HEK293 (cell line): ENCODE measurements around the gene TESK1.
"Not testable (repeated sequence)": the region's sequence is repeated elsewhere in the genome, so short reads cannot be mapped to it uniquely, and the experiment has no call there.

Experiments used
- CTCF ChIA-PET: fragments of 350-600 bp; formaldehyde crosslinking; extraction: SDS; loops from one replicate; lab custom pipeline; 2021; ENCODE audit warnings: antibody characterized with exemption; lab: Yijun Ruan, JAX
- POLR2A ChIA-PET: fragments of 300-600 bp; formaldehyde crosslinking; extraction: SDS; loops from one replicate; lab custom pipeline; 2020; ENCODE audit warnings: antibody characterized with exemption, inconsistent platforms; lab: Yijun Ruan, JAX
- H3K27ac ChIP-seq: fragments of 200-500 bp; sonication (Bioruptor generic); 2 replicates; pipeline ENCODE4 v1.5.1; 2014; ENCODE audit warnings: low read depth, low read length, control low read depth, inconsistent platforms; ENCODE audit errors: extremely low read depth
- H3K36me3 ChIP-seq, 2 experiments: fragments of 200-500 bp in 1 of 2; sonication (Bioruptor generic) in 1 of 2; 1 replicate in 1 of 2; 2 replicates in 1 of 2; pipeline ENCODE4 v1.5.1; 2014 to 2017; ENCODE audit warnings: inconsistent platforms in 2 of 2, low read length in 2 of 2; ENCODE audit not compliant: control insufficient read depth in 2 of 2, insufficient read depth in 1 of 2
- H3K4me1 ChIP-seq: fragments of 200-500 bp; sonication (Bioruptor generic); 2 replicates; pipeline ENCODE4 v1.5.1; 2014; ENCODE audit warnings: mild to moderate bottlenecking, low read length, inconsistent platforms; ENCODE audit not compliant: control insufficient read depth, insufficient read depth
- H3K4me3 ChIP-seq: 2 replicates; pipeline ENCODE4 v1.5.1; 2011; ENCODE audit warnings: low read depth, mild to moderate bottlenecking, control low read depth, low read length, moderate library complexity
- H3K9me3 ChIP-seq: fragments of 200-500 bp; sonication (Bioruptor generic); 2 replicates; pipeline ENCODE4 v1.5.1; 2014; ENCODE audit warnings: low read depth, low read length, inconsistent platforms; ENCODE audit not compliant: control insufficient read depth, insufficient read depth
- SALL2 ChIP-seq: fragments of 450-650 bp; formaldehyde crosslinking; IDR thresholded peaks from 2 replicates; pipeline ENCODE4 v1.5.0; 2017; ENCODE audit warnings: missing biosample characterization, mild to moderate bottlenecking, missing genetic modification characterization, borderline replicate concordance
- SETDB1 ChIP-seq: IDR thresholded peaks from one replicate; pipeline ENCODE4 v1.6.1; 2017; ENCODE audit warnings: mild to moderate bottlenecking, low read length, moderate library complexity, mixed read lengths; ENCODE audit not compliant: insufficient read length
- TRIM28 ChIP-seq: IDR thresholded peaks from 2 replicates; pipeline ENCODE4 v1.6.1; 2011; ENCODE audit warnings: low read length, control low read depth, borderline replicate concordance
- ZFP37 ChIP-seq: fragments of 450-650 bp; formaldehyde crosslinking; IDR thresholded peaks from 2 replicates; pipeline ENCODE4 v1.5.1; 2016; ENCODE audit warnings: missing biosample characterization, missing genetic modification characterization
- ZFP41 ChIP-seq: fragments of 450-650 bp; formaldehyde crosslinking; IDR thresholded peaks from 2 replicates; pipeline ENCODE4 v1.5.1; 2016; ENCODE audit warnings: missing biosample characterization, missing genetic modification characterization, borderline replicate concordance
- ZNF138 ChIP-seq: fragments of 450-650 bp; formaldehyde crosslinking; IDR thresholded peaks from 2 replicates; pipeline ENCODE4 v1.5.1; 2016; ENCODE audit warnings: missing biosample characterization, missing genetic modification characterization, borderline replicate concordance
- ZNF175 ChIP-seq: fragments of 450-650 bp; formaldehyde crosslinking; IDR thresholded peaks from 2 replicates; pipeline ENCODE4 v1.5.1; 2016; ENCODE audit warnings: missing biosample characterization, missing genetic modification characterization
- ZNF19 ChIP-seq: fragments of 450-650 bp; formaldehyde crosslinking; IDR thresholded peaks from 2 replicates; pipeline ENCODE4; 2016; ENCODE audit warnings: missing biosample characterization, missing genetic modification characterization, low read depth
- ZNF311 ChIP-seq: fragments of 450-650 bp; formaldehyde crosslinking; IDR thresholded peaks from 2 replicates; pipeline ENCODE4 v1.5.1; 2017; ENCODE audit warnings: missing biosample characterization, missing genetic modification characterization, borderline replicate concordance
- ZNF341 ChIP-seq: fragments of 450-650 bp; formaldehyde crosslinking; IDR thresholded peaks from 2 replicates; pipeline ENCODE4; 2016; ENCODE audit warnings: low read depth, missing biosample characterization, missing genetic modification characterization
- ZNF394 ChIP-seq: fragments of 450-650 bp; formaldehyde crosslinking; IDR thresholded peaks from 2 replicates; pipeline ENCODE4 v1.5.1; 2016; ENCODE audit warnings: missing biosample characterization, missing genetic modification characterization, mild to moderate bottlenecking, moderate library complexity, borderline replicate concordance
- ZNF510 ChIP-seq: fragments of 450-650 bp; formaldehyde crosslinking; IDR thresholded peaks from 2 replicates; pipeline ENCODE4 v1.5.1; 2018; ENCODE audit warnings: mild to moderate bottlenecking, missing genetic modification characterization, missing biosample characterization; ENCODE audit not compliant: insufficient replicate concordance
- ZNF548 ChIP-seq: fragments of 450-650 bp; formaldehyde crosslinking; IDR thresholded peaks from 2 replicates; pipeline ENCODE4 v1.5.1; 2016; ENCODE audit warnings: missing biosample characterization, missing genetic modification characterization
- ZNF571 ChIP-seq: fragments of 450-650 bp; formaldehyde crosslinking; IDR thresholded peaks from 2 replicates; pipeline ENCODE4 v1.5.0; 2017; ENCODE audit warnings: missing biosample characterization, missing genetic modification characterization
- ZNF585B ChIP-seq: fragments of 450-650 bp; formaldehyde crosslinking; IDR thresholded peaks from 2 replicates; pipeline ENCODE4 v1.5.1; 2016; ENCODE audit warnings: missing biosample characterization, missing genetic modification characterization
- ZNF626 ChIP-seq: fragments of 450-650 bp; sonication (Bioruptor Pico); formaldehyde crosslinking; IDR thresholded peaks from 2 replicates; pipeline ENCODE4 v1.5.1; 2018; ENCODE audit warnings: missing biosample characterization, missing genetic modification characterization, inconsistent platforms
- ZNF747 ChIP-seq: fragments of 450-650 bp; formaldehyde crosslinking; IDR thresholded peaks from 2 replicates; pipeline ENCODE4 v1.5.1; 2016; ENCODE audit warnings: missing biosample characterization, missing genetic modification characterization
- TF ChIP-seq, protein P1 (sequence below): fragments of 450-650 bp; formaldehyde crosslinking; IDR thresholded peaks from 2 replicates; pipeline ENCODE4 v1.5.1; 2016; ENCODE audit warnings: missing biosample characterization, missing genetic modification characterization
- TF ChIP-seq, protein P2 (sequence below): fragments of 450-650 bp; formaldehyde crosslinking; IDR thresholded peaks from 2 replicates; pipeline ENCODE4 v1.5.1; 2017; ENCODE audit warnings: missing biosample characterization, missing genetic modification characterization
- TF ChIP-seq, protein P3 (sequence below): fragments of 450-650 bp; formaldehyde crosslinking; IDR thresholded peaks from 2 replicates; pipeline ENCODE4 v1.5.1; 2016; ENCODE audit warnings: missing biosample characterization, missing genetic modification characterization

The TESK1 gene

DNA sequence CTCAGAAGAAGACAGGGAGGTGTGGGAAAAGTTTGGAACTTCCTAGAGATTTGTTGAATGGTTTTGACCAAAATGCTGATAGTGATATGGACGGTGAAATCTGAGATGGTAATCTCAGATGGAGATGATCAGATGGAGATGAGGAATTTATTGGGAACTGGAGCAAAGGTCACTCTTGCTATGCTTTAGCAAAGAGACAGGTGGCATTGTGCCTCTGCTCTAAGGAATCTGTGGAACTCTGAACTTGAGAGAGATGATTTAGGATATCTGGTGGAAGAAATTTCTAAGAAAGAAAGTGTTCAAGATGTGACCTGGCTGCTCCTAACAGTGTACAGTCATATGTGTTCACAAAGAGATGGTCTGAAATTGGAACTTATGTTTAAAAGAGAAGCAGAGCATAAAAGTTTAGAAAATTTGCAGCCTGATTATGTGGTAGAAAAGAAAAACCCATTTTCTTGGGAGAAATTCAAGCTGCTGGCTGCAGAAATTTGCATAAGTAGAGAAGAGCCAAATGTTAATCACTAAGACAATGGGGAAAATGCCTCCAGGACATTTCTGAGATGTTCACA, 25.3 kb upstream of the TESK1 start:
- H3K27ac ChIP-seq, H3K4me1 ChIP-seq, H3K4me3 ChIP-seq, CTCF ChIA-PET, H3K36me3 ChIP-seq, H3K9me3 ChIP-seq, POLR2A ChIA-PET: not testable (repeated sequence)
- 0 out of 2 replicates have a peak, but pooled peaks have one; percentile 57 for TF ChIP-seq ZNF626 (tag by site-specific recombination)
- TF ChIP-seq SETDB1, result peak; percentile 78

- H3K9me3 ChIP-seq, POLR2A ChIA-PET, CTCF ChIA-PET: not testable (repeated sequence)
Measured at GRCh38 chr9:35583521-35583920, 21.5 kb upstream of the TESK1 start.

DNA sequence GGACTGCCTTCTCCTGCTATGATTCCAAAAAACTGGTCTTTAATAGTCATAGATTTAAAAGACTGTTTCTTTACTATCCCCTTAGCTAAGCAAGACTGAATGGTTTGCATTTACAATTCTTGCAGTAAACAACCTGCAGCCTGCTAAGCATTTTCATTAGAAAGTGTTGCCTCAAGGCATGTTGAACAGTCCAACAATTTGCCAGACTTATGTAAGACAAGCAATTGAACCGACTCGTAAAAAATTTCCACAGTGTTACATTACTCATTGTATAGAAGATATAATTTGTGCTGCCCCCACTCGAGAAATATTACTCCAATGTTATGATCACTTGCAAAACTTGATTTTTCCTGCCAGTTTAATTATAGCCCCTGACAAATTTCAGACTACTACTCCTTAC, 20.4 kb upstream of the TESK1 start:
- CTCF ChIA-PET, result interaction anchor here (0.6 kb wide), 1 partner anchor 538 kb away, joined by 3 read pairs; no protein-coding TSS in a partner anchor
- H3K36me3 ChIP-seq, H3K9me3 ChIP-seq, POLR2A ChIA-PET, H3K27ac ChIP-seq, H3K4me1 ChIP-seq, H3K4me3 ChIP-seq: not testable (repeated sequence)

More at GRCh38 chr9:35583521-35583920, 21.5 kb upstream of the TESK1 start:
- H3K4me3 ChIP-seq, H3K27ac ChIP-seq, H3K4me1 ChIP-seq, H3K36me3 ChIP-seq: not testable (repeated sequence)

DNA sequence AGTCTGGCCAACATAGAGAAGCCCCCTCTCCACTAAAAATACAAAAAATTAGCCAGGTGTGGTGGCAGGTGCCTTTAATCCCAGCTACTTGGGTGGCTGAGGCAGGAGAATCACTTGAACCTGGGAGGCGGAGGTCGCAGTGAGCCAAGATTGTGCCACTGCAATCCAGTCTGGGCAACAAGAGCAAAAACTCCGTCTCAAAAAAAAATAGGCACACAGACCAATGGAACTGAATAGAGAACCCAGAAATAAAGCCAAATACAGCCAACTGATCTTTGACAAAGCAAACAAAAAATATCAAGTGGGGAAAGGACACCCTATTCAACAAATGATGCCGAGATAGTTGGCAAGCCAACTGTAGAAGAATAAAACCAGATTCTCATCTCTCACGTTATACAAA, 16.6 kb upstream of the TESK1 start:
- POLR2A ChIA-PET, H3K4me1 ChIP-seq, H3K4me3 ChIP-seq, H3K9me3 ChIP-seq, H3K27ac ChIP-seq, H3K36me3 ChIP-seq: not testable (repeated sequence)
- CTCF ChIA-PET, result interaction anchor here (0.6 to 1.4 kb wide), 2 partner anchors 15 to 897 kb away, joined by 3 read pairs; no protein-coding TSS in a partner anchor

DNA sequence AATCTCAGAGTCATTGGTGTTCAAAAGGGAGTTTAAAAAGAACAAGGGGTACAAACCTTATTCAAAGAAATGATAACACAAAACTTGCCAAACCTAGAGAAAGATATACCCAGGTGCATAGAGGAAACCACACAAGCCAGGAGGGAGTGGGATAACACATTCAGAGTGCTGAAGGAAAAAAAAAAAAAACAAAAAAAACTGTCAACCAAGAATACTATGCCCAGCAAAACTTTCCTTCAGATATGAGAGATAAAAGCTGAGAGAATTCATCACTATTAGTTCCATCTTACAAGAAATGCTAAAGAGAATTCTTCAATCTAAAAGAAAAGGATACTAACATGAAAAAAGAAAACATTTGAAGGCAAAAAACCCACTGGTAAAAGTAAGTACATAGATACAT, 11.5 kb upstream of the TESK1 start:
- ChIA-PET POLR2A (no interaction called here), CTCF (interaction anchor here (0.7 to 2.7 kb wide), 2 partner anchors 10 to 40 kb away, joined by 3 to 10 read pairs; no protein-coding TSS in a partner anchor)
- Histone ChIP-seq H3K36me3 (no peaks in the 10 kb centered on the region), H3K4me3 (no peak overlapping the region), H3K9me3 (no peaks in the 10 kb centered on the region), H3K4me1 (no peaks in the 10 kb centered on the region), H3K27ac (no peak overlapping the region)
- no peak for TF ChIP-seq ZNF175 (tag by site-specific recombination)
- TF ChIP-seq TRIM28, result peak; percentile 70; the same call in 1 of the 2 replicates
- no peak for TF ChIP-seq ZNF548
- TF ChIP-seq, protein P1, sequence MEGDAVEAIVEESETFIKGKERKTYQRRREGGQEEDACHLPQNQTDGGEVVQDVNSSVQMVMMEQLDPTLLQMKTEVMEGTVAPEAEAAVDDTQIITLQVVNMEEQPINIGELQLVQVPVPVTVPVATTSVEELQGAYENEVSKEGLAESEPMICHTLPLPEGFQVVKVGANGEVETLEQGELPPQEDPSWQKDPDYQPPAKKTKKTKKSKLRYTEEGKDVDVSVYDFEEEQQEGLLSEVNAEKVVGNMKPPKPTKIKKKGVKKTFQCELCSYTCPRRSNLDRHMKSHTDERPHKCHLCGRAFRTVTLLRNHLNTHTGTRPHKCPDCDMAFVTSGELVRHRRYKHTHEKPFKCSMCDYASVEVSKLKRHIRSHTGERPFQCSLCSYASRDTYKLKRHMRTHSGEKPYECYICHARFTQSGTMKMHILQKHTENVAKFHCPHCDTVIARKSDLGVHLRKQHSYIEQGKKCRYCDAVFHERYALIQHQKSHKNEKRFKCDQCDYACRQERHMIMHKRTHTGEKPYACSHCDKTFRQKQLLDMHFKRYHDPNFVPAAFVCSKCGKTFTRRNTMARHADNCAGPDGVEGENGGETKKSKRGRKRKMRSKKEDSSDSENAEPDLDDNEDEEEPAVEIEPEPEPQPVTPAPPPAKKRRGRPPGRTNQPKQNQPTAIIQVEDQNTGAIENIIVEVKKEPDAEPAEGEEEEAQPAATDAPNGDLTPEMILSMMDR (tag by site-specific recombination), result no peak
- TF ChIP-seq ZNF394 (tag by site-specific recombination), result no peak
- TF ChIP-seq SALL2 (tag by site-specific recombination), result no peak
- TF ChIP-seq ZFP41, result no peak
- no peak for TF ChIP-seq ZNF311 (tag by site-specific recombination)
- peak; percentile 9 for TF ChIP-seq ZNF510 (tag by site-specific recombination)
- no peak for TF ChIP-seq ZNF585B (tag by site-specific recombination)
- no peak for TF ChIP-seq ZNF341 (tag by site-specific recombination)
- TF ChIP-seq ZNF747, result no peak
- no peak for TF ChIP-seq ZNF138
- TF ChIP-seq, protein P2, sequence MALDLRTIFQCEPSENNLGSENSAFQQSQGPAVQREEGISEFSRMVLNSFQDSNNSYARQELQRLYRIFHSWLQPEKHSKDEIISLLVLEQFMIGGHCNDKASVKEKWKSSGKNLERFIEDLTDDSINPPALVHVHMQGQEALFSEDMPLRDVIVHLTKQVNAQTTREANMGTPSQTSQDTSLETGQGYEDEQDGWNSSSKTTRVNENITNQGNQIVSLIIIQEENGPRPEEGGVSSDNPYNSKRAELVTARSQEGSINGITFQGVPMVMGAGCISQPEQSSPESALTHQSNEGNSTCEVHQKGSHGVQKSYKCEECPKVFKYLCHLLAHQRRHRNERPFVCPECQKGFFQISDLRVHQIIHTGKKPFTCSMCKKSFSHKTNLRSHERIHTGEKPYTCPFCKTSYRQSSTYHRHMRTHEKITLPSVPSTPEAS, result no peak
- no peak for TF ChIP-seq ZFP37 (tag by site-specific recombination)
- no peak for TF ChIP-seq ZNF19
- TF ChIP-seq ZNF571 (tag by site-specific recombination), result no peak
- TF ChIP-seq SETDB1, result peak; percentile 97
- TF ChIP-seq, protein P3, sequence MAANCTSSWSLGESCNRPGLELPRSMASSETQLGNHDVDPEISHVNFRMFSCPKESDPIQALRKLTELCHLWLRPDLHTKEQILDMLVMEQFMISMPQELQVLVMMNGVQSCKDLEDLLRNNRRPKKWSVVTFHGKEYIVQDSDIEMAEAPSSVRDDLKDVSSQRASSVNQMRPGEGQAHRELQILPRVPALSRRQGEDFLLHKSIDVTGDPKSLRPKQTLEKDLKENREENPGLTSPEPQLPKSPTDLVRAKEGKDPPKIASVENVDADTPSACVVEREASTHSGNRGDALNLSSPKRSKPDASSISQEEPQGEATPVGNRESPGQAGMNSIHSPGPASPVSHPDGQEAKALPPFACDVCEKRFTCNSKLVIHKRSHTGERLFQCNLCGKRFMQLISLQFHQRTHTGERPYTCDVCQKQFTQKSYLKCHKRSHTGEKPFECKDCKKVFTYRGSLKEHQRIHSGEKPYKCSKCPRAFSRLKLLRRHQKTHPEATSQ (tag by site-specific recombination), result no peak
